GM11168 (cell line): ENCODE data around the gene ADCY7.

Experiments
- in situ Hi-C: fragments of 300-500 bp; cut with MboI; formaldehyde crosslinking; loops from one replicate; pipeline ENCODE4 v1.12.0; 2022; ENCODE audit warnings: low sequenced_read_pairs; ENCODE audit not compliant: unreplicated experiment

ADCY7 gene

DNA sequence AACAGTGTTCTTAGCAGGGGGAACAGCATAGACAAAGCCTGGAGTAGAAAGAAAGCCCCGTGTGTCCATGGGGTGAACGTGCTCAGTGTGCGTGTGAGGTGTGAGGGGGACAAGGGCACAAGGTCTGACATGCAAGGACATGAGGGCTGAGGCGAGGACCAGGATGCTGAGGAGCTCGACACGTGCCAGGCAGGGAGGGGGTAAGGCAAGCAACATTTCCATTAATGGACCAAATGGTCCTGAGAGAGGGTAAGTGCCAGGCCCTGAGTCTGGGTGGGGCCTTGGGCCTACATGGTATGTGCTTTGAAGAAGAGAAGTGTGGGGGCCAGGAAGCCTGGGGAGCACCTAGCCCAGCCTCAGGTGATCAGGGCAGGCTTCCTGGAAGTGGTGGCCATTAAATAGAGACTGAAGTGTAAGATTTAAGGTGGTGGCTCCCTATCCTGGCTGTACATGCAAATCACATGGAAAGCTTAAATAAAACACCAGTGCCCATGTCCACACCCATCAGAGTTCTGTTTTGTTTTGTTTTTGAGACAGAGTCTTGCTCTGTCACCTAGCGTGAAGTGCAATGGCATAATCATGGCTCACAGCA is 29.3 kb downstream of the ADCY7 start:
- in situ Hi-C loops: no loop called here

DNA sequence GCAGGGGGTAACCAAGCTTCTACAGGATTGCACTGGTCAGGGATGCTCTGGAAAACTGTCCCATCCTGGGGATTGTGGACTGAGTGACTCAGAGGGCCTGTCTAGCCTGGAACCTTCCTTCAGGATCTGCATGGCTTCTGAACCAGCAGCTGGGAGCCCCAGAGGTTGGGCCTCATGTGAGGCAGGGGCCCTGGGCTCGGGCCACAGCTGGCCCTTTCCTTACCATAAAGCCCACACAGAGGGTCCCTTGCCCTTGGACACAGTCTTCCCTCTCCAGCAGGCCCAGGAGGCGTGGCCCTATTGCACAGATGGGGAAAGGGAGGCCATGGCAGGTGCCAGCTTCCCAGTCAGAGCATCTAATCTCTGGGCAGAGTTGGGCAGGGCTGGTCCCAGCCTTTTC is 30.5 kb downstream of the ADCY7 start:
- in situ Hi-C loops: no loop called here

DNA sequence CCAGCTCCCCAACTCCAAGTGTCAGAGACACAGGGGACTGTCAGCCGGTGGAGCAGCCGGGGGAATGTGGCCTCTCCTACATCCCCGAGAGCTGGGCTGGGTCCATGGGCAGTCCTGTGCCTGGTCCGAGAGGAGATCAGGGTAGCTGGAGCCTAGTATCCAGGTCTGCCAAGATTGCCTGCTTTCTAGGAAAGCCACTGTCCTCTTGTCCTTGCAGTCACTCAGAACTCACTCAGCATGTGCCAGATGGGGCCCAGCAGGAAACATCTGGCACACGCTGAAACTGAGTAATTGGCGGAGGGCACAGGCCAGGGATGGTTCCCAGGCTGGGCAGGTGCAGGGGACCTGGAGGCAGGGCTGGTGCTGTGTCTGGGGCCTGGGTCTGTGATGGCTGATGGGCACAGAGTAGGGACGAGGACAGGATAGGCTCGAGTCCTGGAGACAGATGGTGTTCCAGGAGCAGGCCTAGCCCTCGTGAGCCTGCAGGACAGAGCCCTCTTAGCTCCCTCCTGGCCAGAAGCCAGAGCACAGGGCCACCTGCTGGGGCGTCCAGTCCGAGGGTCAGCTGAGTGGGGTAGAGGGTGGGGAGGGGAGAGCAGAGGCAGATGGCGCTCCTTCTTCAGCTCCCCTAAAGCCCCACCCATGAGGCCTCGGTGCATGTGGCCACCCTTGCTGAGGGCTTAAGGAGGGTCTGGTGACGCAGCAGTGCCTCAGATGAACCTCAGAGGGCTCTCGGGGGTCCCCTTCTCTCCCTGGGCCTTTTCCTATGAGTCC is 31.1 kb downstream of the ADCY7 start:
- in situ Hi-C loops: no loop called here

DNA sequence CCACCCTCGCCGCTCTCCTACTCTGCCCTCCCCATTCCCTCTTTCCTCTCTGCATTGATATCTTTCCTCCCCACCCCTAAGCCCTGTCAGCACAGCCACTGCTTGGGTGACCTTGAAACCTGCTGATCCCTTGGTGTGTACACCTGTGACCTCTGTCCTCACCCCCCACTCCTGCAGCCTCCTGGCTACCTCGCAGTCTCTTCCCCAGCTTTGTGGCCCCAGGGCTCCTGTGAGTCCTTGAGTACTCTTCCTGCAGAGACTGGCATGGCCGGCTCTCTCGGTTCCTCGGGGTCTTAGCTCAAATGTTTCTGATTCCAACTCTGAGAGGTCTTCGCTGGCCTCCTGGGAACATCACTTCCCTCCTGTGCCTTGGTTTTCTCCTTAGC is 31.7 kb downstream of the ADCY7 start:
- in situ Hi-C loops: no loop called here

DNA sequence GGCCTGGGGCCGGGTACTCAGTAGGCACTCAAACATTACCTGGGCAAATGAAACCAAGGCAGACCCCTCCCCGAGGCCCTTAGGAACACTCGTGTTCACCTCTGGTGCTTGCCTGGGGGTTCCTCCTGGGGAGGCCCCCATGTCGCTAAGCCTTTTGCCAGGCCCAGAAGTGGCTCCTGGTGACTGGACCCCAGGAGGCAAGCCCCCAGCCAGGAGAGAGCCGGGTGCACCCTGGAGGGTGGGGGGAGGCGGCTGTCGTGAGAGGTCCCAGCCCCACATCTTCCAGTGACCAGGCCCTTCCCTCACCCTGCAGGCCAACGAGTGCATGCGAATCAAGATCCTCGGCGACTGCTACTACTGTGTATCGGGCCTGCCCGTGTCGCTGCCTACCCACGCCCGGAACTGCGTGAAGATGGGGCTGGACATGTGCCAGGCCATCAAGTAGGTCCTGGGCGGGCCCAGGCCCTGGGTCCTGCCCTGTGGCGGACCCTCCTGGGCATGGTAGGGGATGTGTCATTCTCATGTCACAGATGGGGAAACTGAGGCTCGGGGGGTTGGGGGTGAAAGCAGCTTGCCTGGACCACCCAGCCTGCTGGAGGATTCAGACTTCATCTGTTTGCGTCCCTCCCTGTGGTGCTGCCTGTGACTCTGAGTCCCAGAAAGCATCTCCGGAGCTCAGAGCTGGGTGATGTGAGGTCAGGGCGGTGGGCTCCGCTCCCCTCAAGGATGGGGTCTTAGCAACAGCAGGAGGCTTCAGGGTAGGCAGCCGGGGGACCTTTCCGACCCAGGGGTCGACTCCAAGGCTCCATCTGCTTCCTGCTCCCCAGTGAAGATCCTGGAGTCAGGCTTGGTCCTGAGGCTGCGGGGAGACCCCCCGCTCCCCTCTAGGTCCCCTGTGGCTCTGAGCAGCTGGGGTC is 32.5 kb downstream of the ADCY7 start:
- in situ Hi-C loops: no loop called here

DNA sequence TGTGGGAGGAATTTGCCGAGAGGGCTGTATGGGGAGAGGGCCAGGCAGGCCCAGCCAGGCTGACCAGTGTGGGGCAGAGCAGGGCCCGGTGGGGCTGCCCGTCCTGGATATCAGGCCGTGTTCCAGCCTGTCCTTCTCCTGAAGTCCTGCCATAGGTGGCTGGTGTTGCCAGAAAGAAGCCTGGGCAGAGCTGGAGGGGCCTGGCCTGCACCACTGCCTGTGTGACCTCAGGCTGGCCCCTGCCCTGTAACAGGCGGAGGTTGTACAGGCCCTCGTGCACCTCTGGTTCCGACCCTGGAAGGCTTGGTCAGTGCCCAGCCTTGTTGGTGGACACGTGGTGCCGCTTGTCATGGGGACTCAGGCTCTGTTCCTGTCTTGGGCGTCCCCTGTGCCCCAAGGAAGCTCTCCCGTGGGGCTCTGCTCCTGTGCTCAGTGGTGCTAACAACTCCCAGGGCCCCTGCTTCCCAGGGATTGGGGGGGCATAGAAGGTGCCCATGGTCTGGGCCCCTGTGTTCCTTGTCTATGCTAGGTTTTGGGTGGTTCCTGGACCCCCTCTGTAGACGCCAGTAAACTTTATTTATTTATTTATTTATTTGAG is 33.3 kb downstream of the ADCY7 start:
- in situ Hi-C loops: no loop called here

DNA sequence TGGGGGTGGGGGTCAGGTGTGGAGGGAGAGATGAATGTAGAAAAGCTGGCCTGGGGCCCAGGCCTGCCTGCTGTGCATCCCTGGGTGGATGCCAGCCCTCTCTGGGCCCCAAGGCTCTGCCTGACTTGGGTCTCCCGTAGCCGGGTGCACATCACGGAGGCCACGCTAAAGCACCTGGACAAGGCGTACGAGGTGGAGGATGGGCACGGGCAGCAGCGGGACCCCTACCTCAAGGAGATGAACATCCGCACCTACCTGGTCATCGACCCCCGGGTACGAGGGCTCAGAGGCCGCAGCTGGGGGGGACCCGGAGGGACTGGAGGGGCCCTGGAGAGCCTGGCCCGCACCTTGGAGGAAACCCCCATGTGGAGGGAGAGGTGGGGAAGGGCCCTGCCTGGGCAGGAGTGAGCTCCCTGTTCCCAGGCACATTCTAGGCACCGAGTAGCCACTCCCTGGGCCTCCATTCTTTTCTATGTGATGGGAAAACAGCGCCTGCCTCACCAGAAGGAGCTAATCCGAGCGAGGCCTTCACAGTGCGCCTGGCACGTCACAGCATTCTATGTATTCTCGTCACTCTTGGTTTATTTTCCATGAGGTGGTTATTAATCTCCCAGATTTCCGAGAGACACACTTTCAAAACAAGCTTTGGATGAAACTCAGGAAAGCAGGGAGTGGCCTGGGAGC is 34.7 kb downstream of the ADCY7 start:
- in situ Hi-C loops: no loop called here

DNA sequence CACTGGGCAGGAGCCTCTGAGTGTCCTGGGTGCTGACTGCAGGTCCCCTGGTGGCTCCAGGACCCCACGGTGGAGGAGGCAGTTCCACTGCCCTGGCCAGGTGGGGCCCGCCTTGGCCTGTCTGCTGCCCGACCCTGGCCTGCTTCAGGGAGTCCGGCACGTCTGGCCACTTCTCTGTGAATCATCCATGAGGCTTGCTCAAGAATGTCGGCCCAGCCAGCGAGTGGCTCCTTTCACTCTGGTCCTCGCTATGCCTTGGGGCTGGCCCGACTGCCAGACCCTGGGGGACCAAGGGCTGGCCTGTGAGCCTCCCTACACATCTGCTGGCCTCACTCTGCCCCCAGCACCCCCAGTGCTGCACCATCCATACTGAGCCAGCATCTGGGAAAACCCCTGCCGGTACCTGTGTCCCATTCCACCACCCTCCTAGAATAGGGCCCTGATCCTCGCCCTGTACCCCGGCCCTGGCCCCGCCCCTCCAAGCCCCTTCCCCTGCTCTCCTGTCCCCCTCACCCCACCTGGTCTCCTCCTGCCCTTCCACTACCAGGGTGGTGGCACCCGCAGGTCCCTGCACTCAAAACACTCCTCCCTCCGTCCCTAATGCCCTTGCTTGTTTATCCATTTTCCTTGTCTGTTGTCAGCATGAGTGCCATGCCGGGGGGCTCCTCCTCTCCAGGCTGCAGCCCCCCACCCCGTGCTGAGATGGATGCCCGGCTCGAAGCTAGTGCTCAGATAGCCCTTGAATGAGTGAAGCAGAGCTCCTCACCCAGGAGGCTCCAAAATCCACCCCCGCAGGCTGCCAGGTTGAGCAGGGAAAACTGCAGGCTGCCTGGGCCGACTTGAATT is 35.5 kb downstream of the ADCY7 start:
- in situ Hi-C loops: no loop called here

DNA sequence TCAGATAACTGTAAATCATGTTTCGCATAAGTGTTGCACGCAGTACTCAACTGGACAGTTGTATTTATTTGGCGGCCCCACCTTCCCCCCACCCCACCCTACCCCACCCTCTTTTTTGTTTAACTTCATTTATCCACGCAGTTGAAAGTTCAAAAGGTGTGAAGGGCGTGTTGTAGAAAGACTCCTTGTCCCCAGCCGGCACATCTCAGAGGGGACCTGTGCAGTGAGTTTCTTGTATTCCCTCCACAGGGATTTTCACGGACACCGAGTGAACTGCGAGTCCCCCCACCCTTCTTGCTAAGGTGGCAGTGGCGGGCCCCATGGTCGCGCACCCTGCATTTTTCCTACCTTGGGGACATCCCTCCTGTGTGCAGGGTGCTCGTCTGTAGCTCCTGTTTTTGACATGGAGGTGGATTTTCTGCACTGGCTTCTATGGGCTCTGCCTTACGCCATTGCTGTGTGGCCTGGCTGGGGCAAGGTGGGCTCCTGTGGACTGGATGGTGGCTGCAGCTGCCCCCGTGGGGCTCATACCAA is 36.2 kb downstream of the ADCY7 start:
- in situ Hi-C loops: no loop called here

DNA sequence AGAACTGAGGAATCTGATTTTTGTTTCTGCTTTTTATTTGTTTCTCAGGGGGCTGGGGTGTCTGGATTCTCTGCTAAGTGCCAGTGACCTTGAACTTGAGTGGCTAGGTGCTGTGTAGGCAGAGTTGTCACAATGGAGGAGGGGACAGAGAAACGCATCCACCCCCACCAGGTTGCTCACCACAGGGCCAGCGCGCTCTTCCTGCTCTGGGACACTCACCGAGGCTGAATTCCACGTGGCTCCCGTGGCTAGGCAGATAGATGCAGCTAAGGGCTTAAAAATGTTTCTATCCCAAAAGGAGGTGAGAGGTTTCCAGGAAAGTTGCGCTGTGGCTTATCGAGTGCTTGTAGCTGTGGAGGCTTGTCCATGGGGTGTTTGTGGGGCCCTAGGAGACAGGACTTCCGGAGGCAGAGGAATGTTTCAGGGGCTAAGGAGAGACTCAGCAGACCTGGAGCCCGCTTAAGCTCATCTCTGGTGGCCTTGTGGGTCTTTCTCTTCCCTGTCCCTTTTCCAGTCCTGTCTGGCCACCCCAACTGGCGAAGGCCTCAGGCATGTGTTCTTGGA is 36.8 kb downstream of the ADCY7 start:
- in situ Hi-C loops: no loop called here

DNA sequence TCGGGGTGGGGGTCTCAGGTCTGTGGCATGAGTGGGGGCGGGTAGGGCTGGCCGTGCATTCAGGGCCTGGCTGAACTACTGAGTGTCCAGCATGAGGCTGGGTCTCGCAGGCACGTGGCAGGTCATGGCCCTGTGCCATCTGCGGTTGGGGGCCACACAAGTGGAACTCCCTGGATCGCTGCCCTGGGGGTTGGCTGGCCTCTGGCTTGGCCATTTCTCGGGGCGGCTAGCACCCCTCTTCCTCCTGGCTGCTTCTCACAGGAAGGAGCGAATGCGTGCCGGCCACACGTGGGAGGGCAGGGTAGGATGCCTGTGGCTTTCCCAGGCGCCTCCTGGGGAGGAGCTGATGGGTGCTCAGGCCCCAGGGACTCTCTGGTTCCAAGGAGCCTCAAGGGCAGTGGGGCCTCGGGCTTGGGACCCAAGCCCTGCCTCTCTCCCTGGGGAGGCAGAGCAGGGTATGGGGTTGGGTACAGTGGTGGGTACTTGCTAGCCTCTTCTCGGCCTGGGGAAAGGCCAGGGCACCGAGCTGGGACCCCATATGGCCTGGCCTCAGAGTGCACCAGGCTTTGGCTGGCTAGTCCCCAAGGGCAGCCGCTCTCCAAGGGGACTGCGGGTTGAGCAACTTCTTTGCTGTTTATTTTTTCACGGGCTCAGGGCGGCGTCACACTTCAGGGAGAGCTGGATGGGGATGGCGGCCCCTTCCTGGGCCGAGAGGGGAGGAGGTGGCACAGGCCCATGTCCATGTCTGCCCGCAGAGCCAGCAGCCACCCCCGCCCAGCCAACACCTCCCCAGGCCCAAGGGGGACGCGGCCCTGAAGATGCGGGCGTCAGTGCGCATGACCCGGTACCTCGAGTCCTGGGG is 37.5 kb downstream of the ADCY7 start:
- in situ Hi-C loops: no loop called here

DNA sequence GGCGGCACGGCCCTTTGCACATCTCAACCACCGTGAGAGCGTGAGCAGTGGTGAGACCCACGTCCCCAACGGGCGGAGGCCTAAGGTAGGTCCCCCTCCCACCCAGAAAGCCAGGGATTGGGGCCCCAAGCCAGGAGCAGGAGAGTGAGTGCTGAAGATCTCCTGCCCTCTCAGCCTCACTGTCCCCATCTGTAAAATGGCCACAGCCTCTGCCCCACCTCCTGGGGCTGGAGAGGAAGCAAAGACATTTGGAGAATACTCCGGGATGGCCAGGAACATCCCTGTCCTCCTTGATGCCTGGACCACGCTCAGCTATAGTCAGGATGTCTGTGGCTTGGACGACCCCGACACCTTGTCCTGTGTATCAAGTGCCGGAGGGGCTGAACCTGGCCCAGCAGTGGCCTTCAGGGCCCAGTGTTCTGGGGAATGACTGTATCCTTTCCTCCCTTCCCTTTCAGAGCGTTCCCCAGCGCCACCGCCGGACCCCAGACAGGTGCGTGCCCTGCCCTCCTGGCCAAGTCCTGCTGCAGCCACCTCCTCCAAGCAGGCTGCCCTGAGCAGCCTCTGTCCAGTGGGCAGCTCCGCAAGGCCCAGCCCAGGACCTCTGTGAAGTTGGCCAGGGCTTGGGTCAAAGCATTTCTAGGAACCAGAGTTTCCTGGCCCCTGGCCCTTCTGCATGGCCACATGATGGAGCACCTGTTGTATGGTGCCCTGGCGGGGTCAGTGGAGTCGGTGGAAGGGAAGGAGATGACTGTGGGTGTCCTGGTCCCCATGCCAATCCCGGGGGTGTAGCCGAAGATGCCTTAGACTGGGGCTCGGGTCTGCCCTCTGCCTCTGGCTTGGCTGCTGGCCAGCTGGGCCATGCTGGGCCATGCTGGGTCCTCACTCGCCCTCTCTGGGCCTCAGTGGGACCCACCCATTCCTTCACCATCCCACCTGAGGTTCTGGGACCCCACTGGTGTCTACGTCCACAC is 38.4 kb downstream of the ADCY7 start:
- in situ Hi-C loops: no loop called here

DNA sequence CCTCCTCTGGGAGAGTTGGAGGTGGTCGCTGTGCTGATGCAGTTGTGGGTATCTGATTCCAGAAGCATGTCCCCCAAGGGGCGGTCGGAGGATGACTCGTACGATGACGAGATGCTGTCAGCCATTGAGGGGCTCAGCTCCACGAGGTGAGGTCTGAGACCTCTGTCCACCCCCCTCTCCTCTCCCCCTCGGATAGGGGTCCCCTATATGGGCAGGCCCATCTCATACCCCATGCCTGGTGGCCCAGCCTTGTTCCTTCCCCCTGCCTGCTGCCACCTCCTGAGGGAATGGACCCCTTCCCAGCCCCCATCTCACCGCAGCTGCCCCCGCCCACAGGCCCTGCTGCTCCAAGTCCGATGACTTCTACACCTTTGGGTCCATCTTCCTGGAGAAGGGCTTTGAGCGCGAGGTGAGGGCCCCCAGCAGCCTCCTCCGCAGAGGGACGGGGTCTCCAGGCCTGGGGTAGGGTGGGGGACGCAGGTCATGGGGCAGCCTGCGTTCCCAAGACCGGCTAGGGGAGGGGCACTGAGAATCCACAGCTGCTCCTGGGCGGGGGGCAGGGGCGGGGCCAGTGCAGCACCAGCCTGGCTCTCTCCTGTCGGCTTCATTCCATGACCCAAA is 39.2 kb downstream of the ADCY7 start:
- in situ Hi-C loops: no loop called here

DNA sequence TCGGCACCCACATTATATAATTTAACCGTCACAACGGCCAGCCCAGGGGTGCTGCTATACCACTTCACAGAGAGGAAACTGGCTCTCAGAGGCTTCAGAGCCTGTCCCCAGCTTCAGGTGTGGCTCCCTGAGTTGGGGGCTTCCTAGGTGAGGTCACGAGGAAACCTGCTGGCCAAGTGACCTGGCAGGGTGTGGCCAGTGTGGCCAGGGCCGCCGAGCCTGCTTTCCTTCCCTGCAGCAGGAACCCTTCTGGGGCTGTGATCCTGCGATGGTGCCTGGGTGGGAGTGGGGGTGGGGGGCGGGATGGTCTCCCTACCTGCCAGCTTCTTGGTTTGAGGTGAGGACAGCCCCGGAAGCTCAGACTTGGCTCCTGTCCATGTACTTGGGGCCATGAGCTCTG is 39.9 kb downstream of the ADCY7 start:
- in situ Hi-C loops: no loop called here

DNA sequence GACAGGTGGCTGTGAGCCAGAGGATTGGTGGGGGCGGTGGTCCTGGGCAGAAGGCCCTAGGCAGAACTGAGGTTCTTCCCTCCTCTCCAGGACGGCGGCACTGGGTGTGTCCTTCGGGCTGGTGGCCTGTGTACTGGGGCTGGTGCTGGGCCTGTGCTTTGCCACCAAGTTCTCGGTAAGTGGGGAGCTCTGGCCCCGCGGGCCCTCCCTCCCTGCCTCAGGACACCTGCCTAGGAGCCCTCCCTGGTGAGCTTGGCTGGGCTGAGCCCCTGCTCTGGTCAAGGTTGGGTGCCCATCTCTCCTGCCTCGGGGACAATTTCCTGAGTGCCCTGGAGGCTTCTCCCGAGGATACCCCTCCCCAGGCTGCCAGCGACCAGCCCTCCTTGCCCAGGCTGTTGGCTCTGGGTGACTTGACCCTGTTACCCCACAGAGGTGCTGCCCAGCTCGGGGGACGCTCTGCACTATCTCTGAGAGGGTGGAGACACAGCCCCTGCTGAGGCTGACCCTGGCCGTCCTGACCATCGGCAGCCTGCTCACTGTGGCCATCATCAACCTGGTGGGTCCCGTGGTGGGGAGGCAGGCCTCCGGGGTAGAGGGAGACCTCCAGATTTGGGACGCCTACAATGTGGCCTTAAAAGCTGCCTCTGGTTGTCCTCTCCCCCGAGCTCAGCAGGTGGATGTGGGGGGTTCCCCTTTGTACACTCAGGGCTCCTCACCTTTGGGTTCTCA is 42.0 kb downstream of the ADCY7 start:
- in situ Hi-C loops: no loop called here

DNA sequence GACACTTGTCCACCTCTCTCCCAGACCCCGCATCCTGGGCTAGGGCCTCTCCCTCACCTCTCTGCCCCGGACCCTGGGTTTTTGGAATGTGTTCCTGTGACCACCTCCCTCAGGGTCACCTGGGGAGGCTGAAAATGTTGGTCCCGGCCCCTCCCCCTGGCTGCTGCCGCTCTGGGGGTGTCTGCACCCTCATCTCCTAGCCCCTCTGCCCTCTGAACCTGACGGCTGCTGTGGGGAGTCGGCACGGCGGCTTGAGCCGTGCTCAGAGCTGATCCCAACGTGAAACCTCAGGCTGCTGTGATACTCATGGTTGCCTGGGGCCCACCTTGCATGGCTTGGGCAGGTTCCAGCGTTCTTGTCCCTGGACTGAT is 42.8 kb downstream of the ADCY7 start:
- in situ Hi-C loops: no loop called here
